Measurements from ENCODE around the gene CRADD. TPM values are rescaled to one million over a fixed set of nuclear protein-coding genes. Genes with fewer than 3 reads are reported as not detected.

Gene CRADD
- total RNA-seq, 1 experiment from 2014 or later, result 7.6 TPM

GRCh38 chr12:93832131-93832530 lies 155.0 kb downstream of the CRADD start:
- H3K9ac ChIP-seq (ENCODE audit: extremely low read depth, insufficient read length, low read length), result no peak overlapping the region
- H4K5ac ChIP-seq (ENCODE audit: insufficient read length, low read depth, low read length), result no peak overlapping the region
- no peak overlapping the region for H3K14ac ChIP-seq (ENCODE audit: insufficient read depth, low read length)
- H3K4me1 ChIP-seq (ENCODE audit: insufficient read depth, low read length), result no peaks in the 10 kb centered on the region; the same call in 1 of the 2 replicates
- no peaks in the 10 kb centered on the region for H4K20me1 ChIP-seq (ENCODE audit: control insufficient read depth, insufficient read depth, insufficient read length)
- Mint-ChIP-seq H3K4me3 (no peak overlapping the region), H3K36me3 (ENCODE audit: insufficient read depth in 1 of 3, low read depth in 3 of 3) (no peaks in the 10 kb centered on the region), H3K27me3 (ENCODE audit: low read depth) (no peaks in the 10 kb centered on the region), H3K9me3 (no peaks in the 10 kb centered on the region), H3K4me1 (peaks cover 5 to 6% of the 10 kb centered on the region in 2 experiments; a peak in 3 of 4 replicates), H3K27ac (no peak overlapping the region)
- no peak overlapping the region for H3K23ac ChIP-seq (ENCODE audit: insufficient read length, low read depth, low read length)
- H3K23me2 ChIP-seq (ENCODE audit: insufficient read length, low read depth, low read length, poor library complexity, severe bottlenecking), result no peaks in the 10 kb centered on the region
- H2BK120ac ChIP-seq (ENCODE audit: low read depth, low read length, poor library complexity, severe bottlenecking), result no peak overlapping the region
- H3K18ac ChIP-seq (ENCODE audit: insufficient read length, low read depth, low read length), result no peak overlapping the region
- H3K9me3 ChIP-seq (ENCODE audit: control insufficient read depth, low read depth, low read length), result no peaks in the 10 kb centered on the region
- H4K91ac ChIP-seq (ENCODE audit: insufficient read length, low read depth, low read length), result no peak overlapping the region
- H3K4ac ChIP-seq (ENCODE audit: low read depth, low read length), result no peak overlapping the region
- H3K27me3 ChIP-seq (ENCODE audit: insufficient read depth, low read length), result no peaks in the 10 kb centered on the region
- no peak for TF ChIP-seq CTCF (conservative IDR thresholded peaks at IDR 0.05)
- no peak overlapping the region for H2AK5ac ChIP-seq (ENCODE audit: insufficient read length, low read length)
- H3K79me2 ChIP-seq (ENCODE audit: insufficient read depth, low read length), result no peaks in the 10 kb centered on the region
- H3K4me2 ChIP-seq (ENCODE audit: insufficient read depth, insufficient read length, low read length), result no peak overlapping the region
- no peak overlapping the region for H2AFZ ChIP-seq (ENCODE audit: low read length)
- no peak overlapping the region for H2BK20ac ChIP-seq (ENCODE audit: low read depth, low read length, poor library complexity, severe bottlenecking)
- no peak for DNase-seq
- no peak overlapping the region for H3T11ph ChIP-seq (ENCODE audit: low read length)
- H4K8ac ChIP-seq (replicated peaks; ENCODE audit: insufficient read length, low read depth, low read length), result no peak overlapping the region
- no peak overlapping the region for H3K27ac ChIP-seq (ENCODE audit: insufficient read length, low read depth, low read length)
- H2BK5ac ChIP-seq (ENCODE audit: insufficient read length, low read length), result no peak overlapping the region
- H2BK12ac ChIP-seq (ENCODE audit: insufficient read length, low read depth, low read length), result no peak overlapping the region
- WGBS (ENCODE audit: extremely low coverage, insufficient read length, low lambda C conversion rate), result no CpG with 5 or more reads among the region's 2 CpGs
- H2BK15ac ChIP-seq (ENCODE audit: low read depth, low read length), result no peak overlapping the region
- H3K56ac ChIP-seq (ENCODE audit: insufficient read length, low read depth, low read length), result no peak overlapping the region
- H3K79me1 ChIP-seq (ENCODE audit: insufficient read depth, low read depth, low read length, poor library complexity, severe bottlenecking), result no peaks in the 10 kb centered on the region

Data from H9 (cell line).